Hematopoietic multipotent progenitor cell (in vitro differentiated cells): ENCODE data around the gene SERPINB6. TPM values are rescaled to one million over a fixed set of nuclear protein-coding genes. Genes with fewer than 3 reads are reported as not detected.
A peak's percentile ranks its signal among the peaks of the same experiment; 100 is the strongest.

ENCODE experiments used
- DNase-seq, 3 donors: peaks; one replicate each; pipeline ENCODE4 v3.0.0-alpha.2; 2011 to 2015; ENCODE audit warnings: low read depth in 2 of 3, low spot score in 2 of 3
- total RNA-seq: library from RNA; depleted of rRNA; stranded (reverse); fragments of >200 nt; gene quantifications from one replicate; pipeline ENCODE4 v1.2.3, GENCODE V29; 2012

The SERPINB6 gene
- total RNA-seq, 1 donor = 113 TPM

- DNase-seq = peak; percentile 78 to 85 (median 84)
These were observed 28.5 kb upstream of the SERPINB6 start, which contains the start of gene NQO2 for GRCh38 chr6:2999618-3000557. Gene NQO2, plus strand, starts transcription at chr6:2999894. Its CDS starts 6,659 bp downstream, at chr6:3006553.

- no peak for DNase-seq
These were observed 27.7 kb upstream of the SERPINB6 start for GRCh38 chr6:2998998-2999617.

- DNase-seq = peak in 2 of 3 donors; percentile 50 to 74
These were observed 27.1 kb upstream of the SERPINB6 start for GRCh38 chr6:2998249-2998997.

- no peak for DNase-seq
These were observed 22.5 kb upstream of the SERPINB6 start for GRCh38 chr6:2993755-2994317.

- no peak for DNase-seq
These were observed 21.1 kb upstream of the SERPINB6 start for GRCh38 chr6:2992330-2992979.

- peak in 1 of 3 donors; percentile 37 for DNase-seq
These were observed 19.7 kb upstream of the SERPINB6 start for GRCh38 chr6:2990932-2991506.

GRCh38 chr6:2990248-2990931, 19.0 kb upstream of the SERPINB6 start:
- DNase-seq = peak in 1 of 3 donors; percentile 35

- DNase-seq = peak; percentile 89 to 97 (median 96)
These were observed 18.2 kb upstream of the SERPINB6 start for GRCh38 chr6:2989332-2990247.

GRCh38 chr6:2988426-2989331, 17.3 kb upstream of the SERPINB6 start:
- peak in 2 of 3 donors; percentile 88 to 89 for DNase-seq

- DNase-seq = no peak
These were observed 16.7 kb upstream of the SERPINB6 start for GRCh38 chr6:2988094-2988425.

- DNase-seq = no peak
These were observed 15.4 kb upstream of the SERPINB6 start for GRCh38 chr6:2986722-2987221.

GRCh38 chr6:2984738-2985406, 13.5 kb upstream of the SERPINB6 start:
- DNase-seq = no peak

GRCh38 chr6:2982426-2983117, 11.2 kb upstream of the SERPINB6 start:
- DNase-seq = no peak

GRCh38 chr6:2980465-2980855, 9.1 kb upstream of the SERPINB6 start:
- no peak for DNase-seq

GRCh38 chr6:2979819-2980464, 8.6 kb upstream of the SERPINB6 start:
- DNase-seq = no peak
